MM.1S (cell line): Measurements from ENCODE around the gene AGAP1.

ENCODE experiments used
- EZH2 ChIP-seq: fragments of 300-600 bp; sonication (generic); optimal IDR thresholded peaks from 2 replicates; pipeline ENCODE3; 2017; ENCODE audit warnings: low read depth, mild to moderate bottlenecking, antibody characterized with exemption, low read length, mixed read lengths
- EZH2phosphoT487 ChIP-seq: fragments of 300-600 bp; sonication (generic); IDR thresholded peaks from 2 replicates; pipeline ENCODE4 v1.6.1; 2018; ENCODE audit warnings: antibody characterized with exemption, low read length
- TF ChIP-seq, protein P1 (sequence below): fragments of 300-600 bp; sonication (generic); IDR thresholded peaks from 2 replicates; pipeline ENCODE4 v1.5.1; 2016; ENCODE audit warnings: antibody characterized with exemption, low read length, mixed read lengths

GRCh38 chr2:235598532-235599531 lies 105.0 kb downstream of the AGAP1 start:
- TF ChIP-seq, protein P1, sequence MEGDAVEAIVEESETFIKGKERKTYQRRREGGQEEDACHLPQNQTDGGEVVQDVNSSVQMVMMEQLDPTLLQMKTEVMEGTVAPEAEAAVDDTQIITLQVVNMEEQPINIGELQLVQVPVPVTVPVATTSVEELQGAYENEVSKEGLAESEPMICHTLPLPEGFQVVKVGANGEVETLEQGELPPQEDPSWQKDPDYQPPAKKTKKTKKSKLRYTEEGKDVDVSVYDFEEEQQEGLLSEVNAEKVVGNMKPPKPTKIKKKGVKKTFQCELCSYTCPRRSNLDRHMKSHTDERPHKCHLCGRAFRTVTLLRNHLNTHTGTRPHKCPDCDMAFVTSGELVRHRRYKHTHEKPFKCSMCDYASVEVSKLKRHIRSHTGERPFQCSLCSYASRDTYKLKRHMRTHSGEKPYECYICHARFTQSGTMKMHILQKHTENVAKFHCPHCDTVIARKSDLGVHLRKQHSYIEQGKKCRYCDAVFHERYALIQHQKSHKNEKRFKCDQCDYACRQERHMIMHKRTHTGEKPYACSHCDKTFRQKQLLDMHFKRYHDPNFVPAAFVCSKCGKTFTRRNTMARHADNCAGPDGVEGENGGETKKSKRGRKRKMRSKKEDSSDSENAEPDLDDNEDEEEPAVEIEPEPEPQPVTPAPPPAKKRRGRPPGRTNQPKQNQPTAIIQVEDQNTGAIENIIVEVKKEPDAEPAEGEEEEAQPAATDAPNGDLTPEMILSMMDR, result no peak
- TF ChIP-seq EZH2 (no peak), EZH2phosphoT487 (no peak)
